Pancreas (tissue), 10 donors: ENCODE data around the gene ANAPC10. TPM values are rescaled to one million over a fixed set of nuclear protein-coding genes. Genes with fewer than 3 reads are reported as not detected.

Source experiments
- ATAC-seq, 4 donors: fragments of 200-7000 bp; cut with Tn5 transposase; one replicate each; pipeline versions ENCODE4 v1.8.0 to v1.9.1; 2020; ENCODE audit warnings: mild to moderate bottlenecking in 4 of 4, moderate library complexity in 4 of 4
- DNase-seq, 6 donors: peaks; one replicate each; pipeline ENCODE4 v3.0.0-alpha.2; 2020
- FAIRE-seq: peaks from 2 replicates; lab custom pipeline; 2012; peaks lifted over from hg19 to GRCh38; lab: Jason Lieb, UNC
- H3K27ac ChIP-seq, 4 donors: fragments of 200-600 bp; sonication (generic); 1 replicate in 3 of 4; 2 replicates in 1 of 4; pipeline versions ENCODE4 v1.5.0 to v1.8.0; 2020
- H3K27me3 ChIP-seq, 4 donors: fragments of 200-600 bp; one replicate each; pipeline ENCODE4 v1.8.0; 2021
- H3K36me3 ChIP-seq, 3 donors: fragments of 200-600 bp; sonication (generic) in 1 of 3; one replicate each; pipeline versions ENCODE4 v1.5.0 to v1.8.0; 2020 to 2021
- H3K4me1 ChIP-seq, 3 donors: fragments of 200-600 bp; one replicate each; pipeline ENCODE4 v1.8.0; 2021
- H3K4me3 ChIP-seq, 4 donors: fragments of 200-600 bp; sonication (generic) in 2 of 4; one replicate each; pipeline versions ENCODE4 v1.5.0 to v1.8.0; 2020 to 2021
- H3K9me3 ChIP-seq, 4 donors: fragments of 200-600 bp; one replicate each; pipeline ENCODE4 v1.8.0; 2021
- whole genome bisulfite sequencing, 2 donors: extraction: QIAGEN DNeasy Blood & Tissue Kit; methylation state at CpG; one replicate each; pipeline ENCODE4 v1.1.7; 2013; 5-methylcytosine and 5-hydroxymethylcytosine counted together
- intact Hi-C, 3 donors: fragments of 100-400 bp; cut with DNase I; formaldehyde crosslinking; loops; one replicate each; pipeline versions ENCODE4 v1.11.1 to v1.14.2; 2022
- polyA plus RNA-seq, 2 donors: library from polyadenylated mRNA; stranded (reverse); fragments of 200-250 nt; gene quantifications; one replicate each; pipeline ENCODE4 v1.2.3, GENCODE V29; 2013
- total RNA-seq, 6 donors: library from RNA; stranded (reverse); fragmentation: NEBNext Ultra II Directional in 4 of 6; extraction: Animal tissue kit (Norgen Biotek cat#: 25700) in 4 of 6; gene quantifications; one replicate each; pipeline versions ENCODE4 v1.2.1 to v1.2.4, GENCODE V29; 2021 to 2023
- TF ChIP-seq, protein P1 (sequence below), 4 donors: fragments of 200-600 bp; sonication (generic) in 3 of 4; IDR thresholded peaks; one replicate each; pipeline versions ENCODE4 v1.5.0 to v1.8.0; 2021; ENCODE audit warnings: antibody characterized with exemption in 4 of 4
- donor health status: healthy with polysubstance abuse.
- donor health status: DM: no; HTN: no; CAD: no; lungs with moderate emphysema.
- donor health status: DM: no; HTN: no; CAD: no.
- donor health status: control.
- donor health status: control.
- donor health status: Bipolar disorder and iron deficiency.
- donor health status: DM: yes; HTN: yes; CAD: no.
- donor health status: DM: no; HTN: no; CAD: no.
- donor health status: DM: no; HTN: no; CAD: no.
- donor health status: DM: yes; HTN: yes; CAD: no.

Gene ANAPC10
- total and polyA plus RNA-seq, 8 donors = 5.3 to 11.1 (median 8.3) TPM

DNA sequence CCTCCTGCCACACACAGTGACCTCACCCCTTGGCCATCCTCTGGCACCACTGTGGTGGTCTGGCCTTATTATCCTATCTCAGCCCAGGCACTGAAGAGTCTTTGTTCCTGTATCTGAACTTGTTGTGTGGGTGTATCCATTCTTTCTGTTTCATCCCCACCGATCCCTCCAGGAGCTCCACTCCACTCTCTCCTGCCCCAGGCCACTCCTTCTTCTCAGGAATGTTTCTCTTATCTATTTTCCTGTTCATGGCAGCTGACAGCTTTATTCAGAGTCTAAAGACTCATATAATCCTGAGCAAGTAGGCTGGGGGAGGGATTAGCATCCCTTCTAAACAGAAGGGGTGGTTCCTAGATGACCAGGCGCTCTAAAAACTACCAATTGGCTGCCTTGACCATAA is 150.0 kb downstream of the ANAPC10 start:
- DNase-seq = no peak
- no peak for ATAC-seq
- no peaks in the 10 kb centered on the region for H3K4me1 ChIP-seq
- intact Hi-C loops = no loop called here
- H3K27ac ChIP-seq = no peak overlapping the region
- no peaks in the 10 kb centered on the region for H3K9me3 ChIP-seq
- H3K4me3 ChIP-seq = no peak overlapping the region
- no peaks in the 10 kb centered on the region for H3K27me3 ChIP-seq
- TF ChIP-seq, protein P1, sequence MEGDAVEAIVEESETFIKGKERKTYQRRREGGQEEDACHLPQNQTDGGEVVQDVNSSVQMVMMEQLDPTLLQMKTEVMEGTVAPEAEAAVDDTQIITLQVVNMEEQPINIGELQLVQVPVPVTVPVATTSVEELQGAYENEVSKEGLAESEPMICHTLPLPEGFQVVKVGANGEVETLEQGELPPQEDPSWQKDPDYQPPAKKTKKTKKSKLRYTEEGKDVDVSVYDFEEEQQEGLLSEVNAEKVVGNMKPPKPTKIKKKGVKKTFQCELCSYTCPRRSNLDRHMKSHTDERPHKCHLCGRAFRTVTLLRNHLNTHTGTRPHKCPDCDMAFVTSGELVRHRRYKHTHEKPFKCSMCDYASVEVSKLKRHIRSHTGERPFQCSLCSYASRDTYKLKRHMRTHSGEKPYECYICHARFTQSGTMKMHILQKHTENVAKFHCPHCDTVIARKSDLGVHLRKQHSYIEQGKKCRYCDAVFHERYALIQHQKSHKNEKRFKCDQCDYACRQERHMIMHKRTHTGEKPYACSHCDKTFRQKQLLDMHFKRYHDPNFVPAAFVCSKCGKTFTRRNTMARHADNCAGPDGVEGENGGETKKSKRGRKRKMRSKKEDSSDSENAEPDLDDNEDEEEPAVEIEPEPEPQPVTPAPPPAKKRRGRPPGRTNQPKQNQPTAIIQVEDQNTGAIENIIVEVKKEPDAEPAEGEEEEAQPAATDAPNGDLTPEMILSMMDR (IDR thresholded peaks at IDR 0.05) = no peak
- no peak for FAIRE-seq
- WGBS, 2 donors = 60 to 65% methylated on average over 2 of the region's 2 CpGs
- H3K36me3 ChIP-seq = no peaks in the 10 kb centered on the region

Other genes with a start within 250 kb of the ANAPC10 start
- 10 to 100 TPM; 25.1 to 51.8 (median 33.3) TPM for gene ABCE1, start 115 bp upstream of the ANAPC10 start, total RNA-seq
- 10 to 100 TPM in 1 of 2 donors, 1 to 10 TPM in 1; 9.6 to 16.6 TPM for gene ABCE1, start 115 bp upstream of the ANAPC10 start, polyA plus RNA-seq
- 10 to 100 TPM; 10.7 to 25.6 (median 13.7) TPM for gene OTUD4, start 82.4 kb upstream of the ANAPC10 start, total RNA-seq
- gene OTUD4, start 82.4 kb upstream of the ANAPC10 start, polyA plus RNA-seq = 1 to 10 TPM; 6.9 to 9.3 TPM